K562 (cell line): Measurements from ENCODE around the gene FKBP1B. TPM values are rescaled to one million over a fixed set of nuclear protein-coding genes. Genes with fewer than 3 reads are reported as not detected.

ENCODE experiments used
- CREM ChIP-seq: IDR thresholded peaks from 2 replicates; pipeline ENCODE4 v1.6.1; 2014; ENCODE audit warnings: antibody characterized with exemption, low read depth
- CSDE1 ChIP-seq, 2 experiments: fragments of 450-650 bp; IDR thresholded peaks; 2 replicates each; pipeline ENCODE4 v1.6.1; 2016; ENCODE audit warnings: mild to moderate bottlenecking in 1 of 2
- CTCF ChIP-seq, 3 experiments: IDR thresholded peaks in 2 of 3; conservative IDR thresholded peaks in 1 of 3; 2 replicates each; pipeline ENCODE4 v1.5.1; 2011 to 2012; ENCODE audit warnings: low read length in 3 of 3, mild to moderate bottlenecking in 3 of 3, control low read depth in 2 of 3, improper control_type of control experiment in 1 of 3, inconsistent platforms in 1 of 3, low read depth in 1 of 3, mixed read lengths in 1 of 3, moderate library complexity in 1 of 3; ENCODE audit not compliant: insufficient read depth in 2 of 3
- CUX1 ChIP-seq: fragments of 200-800 bp; sonication (Bioruptor generic); IDR thresholded peaks from 2 replicates; pipeline ENCODE4 v1.6.1; 2016; ENCODE audit warnings: missing genetic modification characterization, missing compliant biosample characterization
- HMGXB4 ChIP-seq: sonication (generic); formaldehyde crosslinking; IDR thresholded peaks from 2 replicates; pipeline ENCODE4 v1.8.1; 2023; ENCODE audit warnings: mild to moderate bottlenecking, missing genetic modification reagents
- KAT7 ChIP-seq: sonication (generic); formaldehyde crosslinking; IDR thresholded peaks from 2 replicates; pipeline ENCODE4 v1.8.0; 2022; ENCODE audit warnings: missing genetic modification reagents, mild to moderate bottlenecking, borderline replicate concordance
- MLLT1 ChIP-seq, 2 experiments: fragments of 450-650 bp; IDR thresholded peaks; 2 replicates each; pipeline ENCODE4 v1.6.1; 2016
- RFX7 ChIP-seq: fragments of 250-450 bp; sonication (Bioruptor Pico); IDR thresholded peaks from 2 replicates; pipeline ENCODE4 v1.5.1; 2021; ENCODE audit warnings: mild to moderate bottlenecking
- SMAD3 ChIP-seq: fragments of 450-650 bp; formaldehyde crosslinking; conservative IDR thresholded peaks from 2 replicates; pipeline ENCODE4 v1.4.0; 2020; ENCODE audit warnings: mild to moderate bottlenecking
- SOX6 ChIP-seq: fragments of 450-650 bp; IDR thresholded peaks from 2 replicates; pipeline ENCODE4 v1.6.1; 2014; ENCODE audit warnings: mild to moderate bottlenecking
- TCF7 ChIP-seq: sonication (generic); IDR thresholded peaks from 2 replicates; pipeline ENCODE4 v1.6.1; 2016; ENCODE audit warnings: antibody characterized with exemption, borderline replicate concordance
- U2AF2 ChIP-seq: fragments of 200-400 bp; formaldehyde crosslinking; optimal IDR thresholded peaks from 2 replicates; pipeline ENCODE3; 2017; ENCODE audit warnings: low read depth, mild to moderate bottlenecking, low read length
- ZBTB12 ChIP-seq: fragments of 250-450 bp; sonication (Bioruptor Pico); IDR thresholded peaks from 2 replicates; pipeline ENCODE4 v1.4.0; 2020
- ZBTB17 ChIP-seq: fragments of 450-650 bp; formaldehyde crosslinking; IDR thresholded peaks from 2 replicates; pipeline ENCODE4 v1.4.0; 2020; ENCODE audit warnings: mild to moderate bottlenecking
- ZNF778 ChIP-seq: fragments of 450-650 bp; formaldehyde crosslinking; IDR thresholded peaks from 2 replicates; pipeline ENCODE4 v1.4.0; 2020; ENCODE audit warnings: mild to moderate bottlenecking, moderate library complexity
- polyA plus RNA-seq, 8 experiments: library from polyadenylated mRNA; depleted of rRNA in 4 of 8; stranded (reverse) in 5 of 8; unstranded in 3 of 8; fragments of >200 nt; fragmentation: Nextera tagmentation in 2 of 8; fragmentation: Illumina TruSeq in 1 of 8; extraction: Ambion mirVana in 2 of 8; extraction: Trizol in 1 of 8; gene quantifications; 2 replicates each; pipeline versions ENCODE4 v1.2.1 to v1.2.3, GENCODE V29; 2011 to 2014; ENCODE audit warnings: inconsistent platforms in 1 of 8, missing spikeins in 1 of 8
- total RNA-seq, 7 experiments: library from RNA; depleted of rRNA in 6 of 7; stranded (reverse); fragments of >200 nt in 6 of 7; fragmentation: Illumina TruSeq in 2 of 7; extraction: Trizol in 2 of 7; gene quantifications; 2 replicates each; pipeline versions ENCODE4 v1.2.1 to v1.2.3, GENCODE V29; 2011 to 2021; ENCODE audit warnings: low replicate concordance in 1 of 7

Gene FKBP1B
- total and polyA plus RNA-seq, 9 of the 15 experiments (the other 6 are each of a cell fraction or from before 2014, with no cell fraction given): 0.58 to 9.4 (median 1.6) TPM

GRCh38 chr2:24083567-24084385 lies 34.2 kb downstream of the FKBP1B start (continued):
- TF ChIP-seq MLLT1 (IDR thresholded peaks at IDR 0.05) (no peak), U2AF2 (no peak), ZBTB17 (CRISPR knock-in tag) (peak; percentile 18; the same call in 1 of the 2 replicates), SOX6 (peak; percentile 71), HMGXB4 (no peak), CUX1 (CRISPR knock-in tag) (no peak), RFX7 (no peak), SMAD3 (CRISPR knock-in tag) (no peak), KAT7 (CRISPR knock-in tag) (peak; percentile 99), CTCF (IDR thresholded peaks at IDR 0.05 in 2 of 3, conservative IDR thresholded peaks at IDR 0.05 in 1 of 3; ENCODE audit: insufficient read depth in 2 of 3, low read depth in 1 of 3, low read length in 3 of 3) (peak in 2 of 3 experiments; percentile 9 to 19; a peak in 2 of 6 replicates), CSDE1 (IDR thresholded peaks at IDR 0.05) (no peak), ZBTB12 (CRISPR knock-in tag) (no peak), CREM (peak; percentile 5; the same call in 1 of the 2 replicates), TCF7 (peak; percentile 43; the same call in 1 of the 2 replicates), ZNF778 (CRISPR knock-in tag) (no peak)
